K562 (cell line): ENCODE results near the gene FOXL2NB. TPM values are rescaled to one million over a fixed set of nuclear protein-coding genes. Genes with fewer than 3 reads are reported as not detected.

Experiments
- ATAC-seq: fragments of 200-7000 bp; cut with Tn5 transposase; 3 replicates; pipeline ENCODE4 v1.9.1; 2020; ENCODE audit warnings: moderate library complexity
- BruUV-seq: library from RNA; stranded (reverse); fragments of 400-500 nt; replicated peaks from 2 replicates; lab custom pipeline; 2021; lab: Mats Ljungman, UMichigan
- CTCF ChIA-PET: fragments of 300-600 bp; formaldehyde crosslinking; extraction: SDS; loops from one replicate; lab custom pipeline; 2021; ENCODE audit warnings: low intra/inter-chr PET ratio; lab: Yijun Ruan, JAX
- POLR2A ChIA-PET: fragments of 300-600, 350-650 bp; sonication (Branson Sonifier 250); formaldehyde crosslinking; extraction: SDS; loops from one replicate; lab custom pipeline; 2021; ENCODE audit warnings: antibody characterized with exemption, inconsistent platforms; lab: Yijun Ruan, JAX
- DNase-seq, 4 experiments: peaks; one replicate each; pipeline versions ENCODE4 v3.0.0 to v3.0.0-alpha.2; 2011 to 2018; ENCODE audit warnings: low spot score in 3 of 4, mixed read lengths in 3 of 4; ENCODE audit errors: extremely low read depth in 1 of 4
- FAIRE-seq: peaks from 2 replicates; lab custom pipeline; 2011; peaks lifted over from hg19 to GRCh38; lab: Jason Lieb, UNC
- H2AFZ ChIP-seq: 2 replicates; pipeline ENCODE4 v1.6.0; 2011; ENCODE audit warnings: low read depth, low read length, control low read depth, inconsistent platforms
- H3K27ac ChIP-seq: fragments of 200-600 bp; 3 replicates; pipeline ENCODE4 v1.8.0; 2011; ENCODE audit warnings: low read depth, mild to moderate bottlenecking, control low read depth, inconsistent platforms, low read length, moderate library complexity, mixed read lengths; ENCODE audit errors: extremely low read depth
- H3K27me3 ChIP-seq, 2 experiments: fragments of 300-600 bp in 1 of 2; 2 replicates in 1 of 2; 3 replicates in 1 of 2; pipeline versions ENCODE4 v1.6.0 to v1.8.0; 2011; ENCODE audit warnings: inconsistent platforms in 2 of 2, low read length in 2 of 2, mild to moderate bottlenecking in 1 of 2, mixed read lengths in 1 of 2, moderate library complexity in 1 of 2; ENCODE audit not compliant: control insufficient read depth in 2 of 2, insufficient read depth in 2 of 2
- H3K36me3 ChIP-seq: fragments of 300-600 bp; 3 replicates; pipeline ENCODE4 v1.8.0; 2011; ENCODE audit warnings: mild to moderate bottlenecking, low read length, inconsistent platforms; ENCODE audit not compliant: control insufficient read depth, insufficient read depth
- H3K4me1 ChIP-seq, 2 experiments: fragments of 200-600 bp in 1 of 2; replicated peaks in 1 of 2; 2 replicates in 1 of 2; 3 replicates in 1 of 2; pipeline versions ENCODE4 v1.5.1 to v1.8.0; 2011; ENCODE audit warnings: inconsistent platforms in 2 of 2, low read length in 2 of 2, mild to moderate bottlenecking in 1 of 2, mixed read lengths in 1 of 2, moderate library complexity in 1 of 2; ENCODE audit not compliant: control insufficient read depth in 2 of 2, insufficient read depth in 2 of 2
- H3K4me2 ChIP-seq: 2 replicates; pipeline ENCODE4 v1.6.1; 2011; ENCODE audit warnings: low read length, control low read depth, inconsistent platforms, mixed read lengths; ENCODE audit not compliant: insufficient read depth
- H3K4me3 ChIP-seq: fragments of 200-600 bp; sonication (generic), shearing (Covaris generic); 2 replicates; pipeline ENCODE4 v1.5.1; 2016; ENCODE audit warnings: control low read depth, inconsistent platforms
- H3K79me2 ChIP-seq: fragments of 200-600 bp; 3 replicates; pipeline ENCODE4 v1.8.0; 2011; ENCODE audit warnings: low read length, inconsistent platforms; ENCODE audit not compliant: control insufficient read depth, insufficient read depth
- H3K9ac ChIP-seq, 2 experiments: 2 replicates each; pipeline versions ENCODE4 v1.6.0 to v1.6.1; 2011; ENCODE audit warnings: low read depth in 2 of 2, low read length in 2 of 2, control low read depth in 1 of 2, inconsistent platforms in 1 of 2, mild to moderate bottlenecking in 1 of 2, mixed read lengths in 1 of 2; ENCODE audit not compliant: insufficient read depth in 1 of 2
- H3K9me1 ChIP-seq: one replicate; pipeline ENCODE4 v1.6.0; 2011; ENCODE audit warnings: inconsistent platforms, mild to moderate bottlenecking, low read length, moderate library complexity; ENCODE audit not compliant: control insufficient read depth, insufficient read depth
- H3K9me3 ChIP-seq: replicated peaks from 2 replicates; pipeline ENCODE4 v1.5.1; 2011; ENCODE audit warnings: low read depth, low read length, inconsistent platforms; ENCODE audit not compliant: control insufficient read depth, insufficient read depth
- H4K20me1 ChIP-seq: replicated peaks from 2 replicates; pipeline ENCODE4 v1.6.1; 2011; ENCODE audit warnings: low read length, inconsistent platforms, mixed read lengths; ENCODE audit not compliant: control insufficient read depth, insufficient read depth
- ARID2 ChIP-seq: fragments of 450-650 bp; IDR thresholded peaks from 2 replicates; pipeline ENCODE4 v1.6.1; 2017; ENCODE audit warnings: antibody characterized with exemption, mild to moderate bottlenecking
- ATF4 ChIP-seq: fragments of 450-650 bp; formaldehyde crosslinking; IDR thresholded peaks from 2 replicates; pipeline ENCODE4 v1.4.0; 2022; ENCODE audit warnings: mild to moderate bottlenecking, moderate library complexity
- COPS2 ChIP-seq: fragments of 450-650 bp; conservative IDR thresholded peaks from 2 replicates; pipeline ENCODE4 v1.6.1; 2016; ENCODE audit warnings: mild to moderate bottlenecking, moderate library complexity
- GABPA ChIP-seq: fragments of 200-800 bp; sonication (Bioruptor generic); conservative IDR thresholded peaks from 2 replicates; pipeline ENCODE4 v1.6.1; 2016; ENCODE audit warnings: low read depth, missing genetic modification characterization, missing compliant biosample characterization
- HMG20A ChIP-seq: fragments of 450-650 bp; formaldehyde crosslinking; conservative IDR thresholded peaks from 2 replicates; pipeline ENCODE4 v1.4.0; 2020; ENCODE audit warnings: mild to moderate bottlenecking, mixed read lengths
- IRF9 ChIP-seq: fragments of 450-650 bp; IDR thresholded peaks from 2 replicates; pipeline ENCODE4 v1.6.1; 2016; ENCODE audit warnings: missing biosample characterization, missing genetic modification characterization
- JUN ChIP-seq, 2 experiments: sonication (generic) in 1 of 2; formaldehyde crosslinking in 1 of 2; IDR thresholded peaks; 2 replicates each; pipeline versions ENCODE4 v1.6.1 to v1.8.0; 2012 to 2022; ENCODE audit warnings: borderline replicate concordance in 2 of 2, mild to moderate bottlenecking in 2 of 2, improper control_type of control experiment in 1 of 2, low read depth in 1 of 2, low read length in 1 of 2, missing genetic modification reagents in 1 of 2
- PHF8 ChIP-seq: fragments of 200-600 bp; sonication (generic); IDR thresholded peaks from 2 replicates; pipeline ENCODE4 v1.6.1; 2012; ENCODE audit warnings: mixed run types, mild to moderate bottlenecking, inconsistent platforms, low read length, moderate library complexity, borderline replicate concordance
- SIX5 ChIP-seq, 2 experiments: IDR thresholded peaks; 2 replicates each; pipeline ENCODE4 v1.6.1; 2011; ENCODE audit warnings: low read length in 2 of 2, borderline replicate concordance in 1 of 2, low read depth in 1 of 2, mild to moderate bottlenecking in 1 of 2, moderate library complexity in 1 of 2; ENCODE audit not compliant: insufficient read depth in 1 of 2
- TCF7 ChIP-seq: sonication (generic); IDR thresholded peaks from 2 replicates; pipeline ENCODE4 v1.6.1; 2016; ENCODE audit warnings: antibody characterized with exemption, borderline replicate concordance
- TFAM ChIP-seq: fragments of 250-450 bp; sonication (Bioruptor Pico); conservative IDR thresholded peaks from 2 replicates; pipeline ENCODE4 v1.5.0; 2021; ENCODE audit warnings: mild to moderate bottlenecking, moderate library complexity
- TGIF2 ChIP-seq: sonication (generic); formaldehyde crosslinking; IDR thresholded peaks from 2 replicates; pipeline ENCODE4 v1.8.1; 2022; ENCODE audit warnings: mild to moderate bottlenecking, missing genetic modification reagents, moderate library complexity
- TRIM24 ChIP-seq, 2 experiments: fragments of 450-650 bp; IDR thresholded peaks; 2 replicates each; pipeline ENCODE4 v1.6.1; 2016
- ZNF764 ChIP-seq: fragments of 250-450 bp; sonication (Bioruptor Pico); IDR thresholded peaks from 2 replicates; pipeline ENCODE4 v1.4.0; 2020; ENCODE audit warnings: low read depth, mild to moderate bottlenecking, moderate library complexity
- ZNF780A ChIP-seq: fragments of 250-450 bp; sonication (Bioruptor Pico); IDR thresholded peaks from 2 replicates; pipeline ENCODE4 v1.5.0; 2021; ENCODE audit warnings: mild to moderate bottlenecking
- WGBS: fragments of 100-300 bp; shearing (Covaris generic); methylation state at CpG from one replicate; pipeline ENCODE4 v1.1.6; 2016; ENCODE audit warnings: low coverage, mixed read lengths; ENCODE audit not compliant: insufficient coverage; ENCODE audit errors: missing lambda C conversion rate; 5-methylcytosine and 5-hydroxymethylcytosine counted together
- in situ Hi-C: fragments of 300-500 bp; cut with MboI; formaldehyde crosslinking; loops from 4 replicates; pipeline ENCODE4 v1.15.0; 2018; ENCODE audit warnings: inconsistent platforms, mixed read lengths
- intact Hi-C: fragments of 100-400 bp; cut with micrococcal nuclease; formaldehyde crosslinking; loops from 2 replicates; pipeline ENCODE4 v1.14.2; 2022
- polyA plus RNA-seq, 8 experiments: library from polyadenylated mRNA; depleted of rRNA in 4 of 8; stranded (reverse) in 5 of 8; unstranded in 3 of 8; fragments of >200 nt; fragmentation: Nextera tagmentation in 2 of 8; fragmentation: Illumina TruSeq in 1 of 8; extraction: Ambion mirVana in 2 of 8; extraction: Trizol in 1 of 8; gene quantifications; 2 replicates each; pipeline versions ENCODE4 v1.2.1 to v1.2.3, GENCODE V29; 2011 to 2014; ENCODE audit warnings: inconsistent platforms in 1 of 8, missing spikeins in 1 of 8
- total RNA-seq, 7 experiments: library from RNA; depleted of rRNA in 6 of 7; stranded (reverse); fragments of >200 nt in 6 of 7; fragmentation: Illumina TruSeq in 2 of 7; extraction: Trizol in 2 of 7; gene quantifications; 2 replicates each; pipeline versions ENCODE4 v1.2.1 to v1.2.3, GENCODE V29; 2011 to 2021; ENCODE audit warnings: low replicate concordance in 1 of 7

FOXL2NB gene
- total and polyA plus RNA-seq, 9 of the 15 experiments (the other 6 are each of a cell fraction or from before 2014, with no cell fraction given): 0.71 to 17.4 (median 9.0) TPM

GRCh38 chr3:138901567-138901966 is 45.5 kb upstream of the FOXL2NB start:
- no peak overlapping the region for H3K9ac ChIP-seq
- no peaks in the 10 kb centered on the region for H3K27me3 ChIP-seq
- no peaks in the 10 kb centered on the region for H3K36me3 ChIP-seq
- peaks cover 10 to 16% of the 10 kb centered on the region in 2 experiments; a peak in 3 of 5 replicates for H3K4me1 ChIP-seq
- intact Hi-C loops (no loop called here), in situ Hi-C loops (no loop called here)
- WGBS: 59% methylated on average over 5 of the region's 8 CpGs
- H3K4me3 ChIP-seq: no peak overlapping the region
- H3K4me2 ChIP-seq: no peak overlapping the region
- no TSS peak for BruUV-seq
- no peaks in the 10 kb centered on the region for H4K20me1 ChIP-seq
- no peak for DNase-seq
- H3K9me3 ChIP-seq: no peaks in the 10 kb centered on the region
- CTCF ChIA-PET: no interaction called here
- H3K9me1 ChIP-seq: no peaks in the 10 kb centered on the region
- H2AFZ ChIP-seq: no peak overlapping the region
- H3K27ac ChIP-seq: no peak overlapping the region
- POLR2A ChIA-PET: interaction anchor here (1.2 kb wide), 1 partner anchor 14 kb away, joined by 5 read pairs; no protein-coding TSS in a partner anchor
- FAIRE-seq: no peak
- no peaks in the 10 kb centered on the region for H3K79me2 ChIP-seq
- TF ChIP-seq GABPA (tag) (no peak), ZNF764 (CRISPR knock-in tag) (no peak)
- no peak for ATAC-seq

GRCh38 chr3:138902171-138902570 is 44.8 kb upstream of the FOXL2NB start:
- Histone ChIP-seq H3K9me1 (no peaks in the 10 kb centered on the region), H2AFZ (no peak overlapping the region), H3K36me3 (no peaks in the 10 kb centered on the region), H3K27me3 (no peaks in the 10 kb centered on the region), H3K79me2 (no peaks in the 10 kb centered on the region), H3K4me3 (no peak overlapping the region), H3K9me3 (no peaks in the 10 kb centered on the region), H3K27ac (no peak overlapping the region; the same call in 2 of the 3 replicates), H4K20me1 (no peaks in the 10 kb centered on the region), H3K4me2 (no peak overlapping the region), H3K4me1 (peaks cover 10 to 16% of the 10 kb centered on the region in 2 experiments; a peak in 3 of 5 replicates), H3K9ac (no peak overlapping the region)
- WGBS: 77% methylated on average over 1 of the region's 1 CpG
- intact Hi-C loops: no loop called here
- CTCF ChIA-PET: no interaction called here
- POLR2A ChIA-PET: no interaction called here
- no TSS peak for BruUV-seq
- FAIRE-seq (no peak), ATAC-seq (no peak), DNase-seq (no peak)
- in situ Hi-C loops: no loop called here
- TF ChIP-seq PHF8: no peak
- no peak for TF ChIP-seq HMG20A (CRISPR knock-in tag)
- no peak for TF ChIP-seq SIX5 (IDR thresholded peaks at IDR 0.05; ENCODE audit: borderline replicate concordance in 1 of 2, insufficient read depth in 1 of 2, low read depth in 1 of 2, low read length in 2 of 2)
- TF ChIP-seq TGIF2 (CRISPR knock-in tag): no peak
- 0 out of 4 replicates have a peak, but pooled peaks of 1 of the 2 experiments have one; percentile 34 for TF ChIP-seq TRIM24 (IDR thresholded peaks at IDR 0.05)
- no peak for TF ChIP-seq JUN (IDR thresholded peaks at IDR 0.05; ENCODE audit: borderline replicate concordance, low read depth, low read length)
- no peak for TF ChIP-seq JUN (CRISPR knock-in tag; IDR thresholded peaks at IDR 0.05; ENCODE audit: borderline replicate concordance)
- no peak for TF ChIP-seq TCF7
- no peak for TF ChIP-seq ZNF780A
- 0 out of 2 replicates have a peak, but pooled peaks have one; percentile 22 for TF ChIP-seq ATF4
- no peak for TF ChIP-seq TFAM
- TF ChIP-seq COPS2: no peak
- no peak for TF ChIP-seq ARID2
- TF ChIP-seq IRF9 (tag): 0 out of 2 replicates have a peak, but pooled peaks have one; percentile 19
